ENCODE measurements around the gene CBX8. TPM values are rescaled to one million over a fixed set of nuclear protein-coding genes. Genes with fewer than 3 reads are reported as not detected.

Gene CBX8
- total and polyA plus RNA-seq, 2 of the 13 experiments (the other 11 are each of a cell fraction or from before 2014, with no cell fraction given): 0.34 to 12.6 TPM

- TF ChIP-seq CSRNP2 (CRISPR knock-in tag; conservative IDR thresholded peaks at IDR 0.05; ENCODE audit: low read depth) (no peak), ZNF562 (CRISPR knock-in tag; IDR thresholded peaks at IDR 0.05; ENCODE audit: borderline replicate concordance) (no peak), RFXANK (CRISPR knock-in tag; IDR thresholded peaks at IDR 0.05) (no peak), CERS6 (CRISPR knock-in tag; IDR thresholded peaks at IDR 0.05) (0 out of 2 replicates have a peak, but pooled peaks have one; percentile 73), ZNF746 (CRISPR knock-in tag; IDR thresholded peaks at IDR 0.05) (peak; percentile 18; the same call in 1 of the 2 replicates), PAXIP1 (CRISPR knock-in tag; conservative IDR thresholded peaks at IDR 0.05) (no peak), ZNF605 (CRISPR knock-in tag; IDR thresholded peaks at IDR 0.05) (peak; percentile 83), ZNF747 (CRISPR knock-in tag; IDR thresholded peaks at IDR 0.05; ENCODE audit: borderline replicate concordance) (0 out of 2 replicates have a peak, but pooled peaks have one; percentile 51), FOSL2 (CRISPR knock-in tag; IDR thresholded peaks at IDR 0.05) (no peak), YY1 (IDR thresholded peaks at IDR 0.05; ENCODE audit: insufficient read depth, insufficient replicate concordance, low read depth, low read length) (no peak), ZBTB25 (CRISPR knock-in tag; IDR thresholded peaks at IDR 0.05) (peak; percentile 29; the same call in 1 of the 2 replicates), ZBTB4 (CRISPR knock-in tag; IDR thresholded peaks at IDR 0.05; ENCODE audit: borderline replicate concordance) (peak; percentile 92), ZNF160 (CRISPR knock-in tag; IDR thresholded peaks at IDR 0.05) (peak; percentile 19; the same call in 1 of the 2 replicates), BORCS8-MEF2B (CRISPR knock-in tag; IDR thresholded peaks at IDR 0.05) (no peak), CCDC6 (CRISPR knock-in tag; IDR thresholded peaks at IDR 0.05) (peak; percentile 69; the same call in 1 of the 2 replicates), KLF11 (CRISPR knock-in tag; IDR thresholded peaks at IDR 0.05) (no peak), RFXAP (CRISPR knock-in tag; IDR thresholded peaks at IDR 0.05; ENCODE audit: borderline replicate concordance) (0 out of 2 replicates have a peak, but pooled peaks have one; percentile 54)
Observed at GRCh38 chr17:79798299-79799173, 1.7 kb upstream of the CBX8 start (continued).

Measured in HepG2 (cell line).